Keratinocyte (primary cell): Measurements from ENCODE around the gene PLCB3.

Experiments
- CTCF ChIP-seq, 3 experiments: IDR thresholded peaks in 1 of 3; conservative IDR thresholded peaks in 1 of 3; optimal IDR thresholded peaks in 1 of 3; 2 replicates in 2 of 3; 3 replicates in 1 of 3; pipeline versions ENCODE3 to v1.5.1; 2011; ENCODE audit warnings: low read length in 3 of 3, mild to moderate bottlenecking in 3 of 3, moderate library complexity in 2 of 3, control low read depth in 1 of 3, inconsistent platforms in 1 of 3; ENCODE audit not compliant: insufficient read depth in 2 of 3; ENCODE audit errors: extremely low read depth in 1 of 3
- EZH2 ChIP-seq: IDR thresholded peaks from one replicate; pipeline ENCODE4 v1.6.1; 2012; ENCODE audit warnings: inconsistent platforms, mild to moderate bottlenecking, low read length, moderate library complexity

DNA sequence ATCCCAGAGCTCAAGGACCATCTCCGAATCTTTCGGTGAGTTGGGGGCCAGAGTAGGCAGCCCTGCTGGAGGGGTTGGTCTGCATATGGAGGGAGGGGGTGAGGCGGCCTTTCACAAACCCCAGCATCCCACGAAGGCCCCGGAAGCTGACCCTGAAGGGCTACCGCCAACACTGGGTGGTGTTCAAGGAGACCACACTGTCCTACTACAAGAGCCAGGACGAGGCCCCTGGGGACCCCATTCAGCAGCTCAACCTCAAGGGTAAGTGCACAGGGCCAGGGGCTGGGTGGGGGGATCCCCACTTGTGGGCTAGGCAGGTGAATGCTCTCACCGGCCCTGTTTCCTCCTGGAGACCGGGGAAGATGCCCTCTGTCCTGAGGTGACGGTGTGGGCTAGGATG, 31.6 kb upstream of the PLCB3 start:
- TF ChIP-seq CTCF (optimal IDR thresholded peaks at IDR 0.05 in 1 of 3, IDR thresholded peaks at IDR 0.05 in 1 of 3, conservative IDR thresholded peaks at IDR 0.05 in 1 of 3; ENCODE audit: extremely low read depth in 1 of 3, insufficient read depth in 2 of 3, low read length in 3 of 3) (no peak), EZH2 (no peak)
